HepG2 (cell line): Measurements from ENCODE around the gene CEP250. TPM values are rescaled to one million over a fixed set of nuclear protein-coding genes. Genes with fewer than 3 reads are reported as not detected.

Experiments
- ATAC-seq: fragments of 200-7000 bp; cut with Tn5 transposase; 3 replicates; pipeline ENCODE4 v1.9.1; 2020; ENCODE audit warnings: mild to moderate bottlenecking, moderate library complexity
- BruUV-seq: library from RNA; stranded (reverse); fragments of 400-500 nt; replicated peaks from 2 replicates; lab custom pipeline; 2021; lab: Mats Ljungman, UMichigan
- CTCF ChIA-PET: fragments of 300-600 bp; formaldehyde crosslinking; extraction: SDS; loops from one replicate; lab custom pipeline; 2021; ENCODE audit warnings: low total read pairs, inconsistent platforms, low intra/inter-chr PET ratio; lab: Yijun Ruan, JAX
- POLR2A ChIA-PET: fragments of 350-600 bp; sonication (Branson Sonifier 250); formaldehyde crosslinking; loops from one replicate; lab custom pipeline; 2020; ENCODE audit warnings: antibody characterized with exemption, inconsistent platforms; lab: Yijun Ruan, JAX
- DNase-seq: peaks from one replicate; pipeline ENCODE4 v3.0.0-alpha.2; 2015; ENCODE audit warnings: low spot score
- FAIRE-seq: peaks from 3 replicates; lab custom pipeline; 2011; peaks lifted over from hg19 to GRCh38; lab: Jason Lieb, UNC
- H2AFZ ChIP-seq: one replicate; pipeline ENCODE4 v1.6.1; 2011; ENCODE audit warnings: low read length, inconsistent platforms
- H3K27ac ChIP-seq: fragments of 300-600 bp; 3 replicates; pipeline ENCODE4 v1.8.0; 2011; ENCODE audit warnings: mixed run types, mild to moderate bottlenecking, mixed read lengths, low read length, inconsistent platforms; ENCODE audit not compliant: insufficient read depth; ENCODE audit errors: extremely low read length
- H3K27me3 ChIP-seq, 2 experiments: fragments of 200-600 bp in 1 of 2; 2 replicates in 1 of 2; 3 replicates in 1 of 2; pipeline versions ENCODE4 v1.6.0 to v1.8.0; 2011; ENCODE audit warnings: low read length in 2 of 2, mild to moderate bottlenecking in 2 of 2, moderate library complexity in 2 of 2, inconsistent platforms in 1 of 2; ENCODE audit not compliant: insufficient read depth in 2 of 2, control insufficient read depth in 1 of 2
- H3K36me3 ChIP-seq, 2 experiments: fragments of 200-600 bp in 1 of 2; replicated peaks in 1 of 2; 2 replicates in 1 of 2; 3 replicates in 1 of 2; pipeline versions ENCODE4 v1.5.1 to v1.8.0; 2011; ENCODE audit warnings: low read length in 2 of 2, inconsistent platforms in 1 of 2; ENCODE audit not compliant: insufficient read depth in 2 of 2, control insufficient read depth in 1 of 2
- H3K4me1 ChIP-seq: 2 replicates; pipeline ENCODE4 v1.5.1; 2012; ENCODE audit warnings: low read length, inconsistent platforms; ENCODE audit not compliant: insufficient read depth
- H3K4me2 ChIP-seq: 2 replicates; pipeline ENCODE4 v1.6.0; 2011; ENCODE audit warnings: low read depth, low read length, inconsistent platforms
- H3K4me3 ChIP-seq, 3 experiments: fragments of 200-600 bp in 1 of 3; sonication (generic), shearing (Covaris generic) in 1 of 3; replicated peaks in 1 of 3; 2 replicates each; pipeline ENCODE4 v1.5.1; 2011 to 2016; ENCODE audit warnings: low read length in 3 of 3, inconsistent platforms in 2 of 3, low read depth in 2 of 3, mild to moderate bottlenecking in 2 of 3, control low read depth in 1 of 3, mixed read lengths in 1 of 3; ENCODE audit not compliant: insufficient read depth in 1 of 3
- H3K79me2 ChIP-seq: one replicate; pipeline ENCODE4 v1.6.1; 2011; ENCODE audit warnings: low read length, inconsistent platforms; ENCODE audit not compliant: insufficient read depth
- H3K9ac ChIP-seq: 2 replicates; pipeline ENCODE4 v1.6.0; 2011; ENCODE audit warnings: mild to moderate bottlenecking, low read depth, low read length, inconsistent platforms; ENCODE audit not compliant: insufficient read depth
- H3K9me3 ChIP-seq: 2 replicates; pipeline ENCODE4 v1.5.1; 2012; ENCODE audit warnings: mild to moderate bottlenecking, low read length
- H4K20me1 ChIP-seq: 2 replicates; pipeline ENCODE4 v1.6.0; 2011; ENCODE audit warnings: inconsistent platforms, mild to moderate bottlenecking, low read length, moderate library complexity; ENCODE audit not compliant: insufficient read depth
- CEBPB ChIP-seq: IDR thresholded peaks from 2 replicates; pipeline ENCODE4 v1.6.1; 2011; ENCODE audit warnings: low read depth, low read length, improper control_type of control experiment, borderline replicate concordance
- HMG20B ChIP-seq: conservative IDR thresholded peaks from 2 replicates; pipeline ENCODE4 v1.6.1; 2016; ENCODE audit warnings: missing genetic modification reagents, missing compliant biosample characterization
- NFE2L1 ChIP-seq: sonication (generic); formaldehyde crosslinking; IDR thresholded peaks from 2 replicates; pipeline ENCODE4 v1.4.0; 2020; ENCODE audit warnings: missing genetic modification reagents, mild to moderate bottlenecking, borderline replicate concordance
- POLR2AphosphoS2 ChIP-seq: IDR thresholded peaks from 2 replicates; pipeline ENCODE4 v1.6.1; 2011; ENCODE audit warnings: low read depth, low read length, improper control_type of control experiment
- SRF ChIP-seq: IDR thresholded peaks from 2 replicates; pipeline ENCODE4 v1.6.1; 2011; ENCODE audit warnings: mild to moderate bottlenecking, low read depth, low read length, moderate library complexity
- ZBTB38 ChIP-seq: sonication (generic); formaldehyde crosslinking; IDR thresholded peaks from 2 replicates; pipeline ENCODE4 v1.5.1; 2020; ENCODE audit warnings: mild to moderate bottlenecking, missing genetic modification reagents
- ZEB1 ChIP-seq: IDR thresholded peaks from 2 replicates; pipeline ENCODE4 v1.6.1; 2012; ENCODE audit warnings: mild to moderate bottlenecking, low read depth, inconsistent platforms; ENCODE audit not compliant: insufficient replicate concordance
- ZNF260 ChIP-seq: sonication (generic); formaldehyde crosslinking; IDR thresholded peaks from 2 replicates; pipeline ENCODE4 v1.4.0; 2020; ENCODE audit warnings: missing genetic modification reagents, low read depth, mild to moderate bottlenecking, borderline replicate concordance
- ZNF3 ChIP-seq: IDR thresholded peaks from 2 replicates; pipeline ENCODE4 v1.7.0; 2017; ENCODE audit warnings: inconsistent platforms
- ZNF33B ChIP-seq: sonication (generic); formaldehyde crosslinking; IDR thresholded peaks from 2 replicates; pipeline ENCODE4 v1.5.1; 2020; ENCODE audit warnings: mild to moderate bottlenecking, missing genetic modification reagents
- ZNF546 ChIP-seq: sonication (generic); formaldehyde crosslinking; conservative IDR thresholded peaks from 2 replicates; pipeline ENCODE4 v1.8.1; 2023; ENCODE audit warnings: mild to moderate bottlenecking, missing genetic modification reagents
- ZNF563 ChIP-seq: sonication (generic); formaldehyde crosslinking; IDR thresholded peaks from 2 replicates; pipeline ENCODE4 v1.8.0; 2022; ENCODE audit warnings: mild to moderate bottlenecking, moderate library complexity, missing genetic modification reagents
- WGBS: methylation state at CpG from one replicate; pipeline ENCODE4 v1.1.6; 2017; ENCODE audit warnings: low lambda C conversion rate; 5-methylcytosine and 5-hydroxymethylcytosine counted together
- in situ Hi-C: cut with HindIII; loops from 2 replicates; pipeline ENCODE4 v1.10.0; 2017; ENCODE audit warnings: low pct_unique_long_range_greater_than_20kb; ENCODE audit not compliant: extremely low pct_ligation_motif_present
- intact Hi-C: fragments of 100-400 bp; cut with micrococcal nuclease; formaldehyde crosslinking; loops from one replicate; pipeline ENCODE4 v1.10.0; 2022; ENCODE audit not compliant: unreplicated experiment
- polyA plus RNA-seq, 8 experiments: library from polyadenylated mRNA; depleted of rRNA in 3 of 8; stranded (reverse) in 7 of 8; unstranded in 1 of 8; fragments of >200 nt; fragmentation: Illumina TruSeq in 4 of 8; extraction: Trizol in 4 of 8; gene quantifications; 2 replicates each; pipeline versions ENCODE4 v1.2.1 to v1.2.3, GENCODE V29; 2011 to 2016; ENCODE audit warnings: low read depth in 4 of 8, missing spikeins in 1 of 8, mixed read lengths in 1 of 8; ENCODE audit not compliant: insufficient read depth in 1 of 8
- total RNA-seq, 5 experiments: library from RNA; depleted of rRNA; stranded (reverse); fragments of >200 nt; fragmentation: Illumina TruSeq; extraction: Trizol; gene quantifications; 2 replicates each; pipeline ENCODE4 v1.2.3, GENCODE V29; 2016; ENCODE audit warnings: low read depth in 1 of 5
- TF ChIP-seq, protein P1 (sequence below): sonication (generic); formaldehyde crosslinking; IDR thresholded peaks from 2 replicates; pipeline ENCODE4 v1.5.1; 2020; ENCODE audit warnings: mild to moderate bottlenecking, missing genetic modification reagents, moderate library complexity
- TF ChIP-seq, protein P2 (sequence below): sonication (generic); formaldehyde crosslinking; IDR thresholded peaks from 2 replicates; pipeline ENCODE4 v1.4.0; 2020; ENCODE audit warnings: missing genetic modification reagents
- TF ChIP-seq, protein P3 (sequence below): sonication (generic); formaldehyde crosslinking; IDR thresholded peaks from 2 replicates; pipeline ENCODE4 v1.4.0; 2020; ENCODE audit warnings: missing genetic modification reagents, mild to moderate bottlenecking, borderline replicate concordance

The CEP250 gene
- total and polyA plus RNA-seq, 2 of the 13 experiments (the other 11 are each of a cell fraction or from before 2014, with no cell fraction given) = 28.8 to 55.3 TPM

DNA sequence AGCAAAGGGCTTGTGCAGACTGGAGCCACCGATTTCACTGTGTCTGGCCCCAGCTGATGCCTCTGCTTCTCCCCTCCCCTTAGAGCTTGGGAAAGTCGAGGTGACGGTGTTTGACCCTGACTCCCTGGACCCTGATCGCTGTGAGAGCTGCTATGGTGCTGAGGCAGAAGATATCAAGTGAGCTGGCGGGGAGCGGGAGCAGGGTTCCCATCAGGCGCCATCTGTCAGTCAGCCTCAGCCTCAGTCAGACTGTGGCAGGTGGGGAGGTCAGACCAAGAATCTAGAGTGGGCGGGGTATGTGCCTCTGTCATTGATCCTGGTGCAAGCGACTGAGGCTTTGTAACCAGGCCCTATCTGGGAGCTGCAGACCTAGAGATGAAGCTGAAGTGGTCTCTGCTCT, 91.9 kb downstream of the CEP250 start:
- H3K36me3 ChIP-seq = peaks cover 32 to 63% of the 10 kb centered on the region in 2 experiments
- FAIRE-seq = no peak
- peak; percentile 15; the same call in 1 of the 3 replicates for ATAC-seq
- intact Hi-C loops (no loop called here), in situ Hi-C loops (no loop called here)
- peaks cover 10% of the 10 kb centered on the region for H3K79me2 ChIP-seq
- ChIA-PET CTCF (no interaction called here), POLR2A (interaction anchor here (1.7 kb wide), 1 partner anchor 68 kb away, joined by 4 read pairs; the partner anchor contains the start of gene SPAG4)
- TF ChIP-seq ZNF546 = no peak
- TF ChIP-seq POLR2AphosphoS2 = no peak
- no peak for TF ChIP-seq ZNF33B
- TF ChIP-seq HMG20B = no peak
- TF ChIP-seq, protein P1, sequence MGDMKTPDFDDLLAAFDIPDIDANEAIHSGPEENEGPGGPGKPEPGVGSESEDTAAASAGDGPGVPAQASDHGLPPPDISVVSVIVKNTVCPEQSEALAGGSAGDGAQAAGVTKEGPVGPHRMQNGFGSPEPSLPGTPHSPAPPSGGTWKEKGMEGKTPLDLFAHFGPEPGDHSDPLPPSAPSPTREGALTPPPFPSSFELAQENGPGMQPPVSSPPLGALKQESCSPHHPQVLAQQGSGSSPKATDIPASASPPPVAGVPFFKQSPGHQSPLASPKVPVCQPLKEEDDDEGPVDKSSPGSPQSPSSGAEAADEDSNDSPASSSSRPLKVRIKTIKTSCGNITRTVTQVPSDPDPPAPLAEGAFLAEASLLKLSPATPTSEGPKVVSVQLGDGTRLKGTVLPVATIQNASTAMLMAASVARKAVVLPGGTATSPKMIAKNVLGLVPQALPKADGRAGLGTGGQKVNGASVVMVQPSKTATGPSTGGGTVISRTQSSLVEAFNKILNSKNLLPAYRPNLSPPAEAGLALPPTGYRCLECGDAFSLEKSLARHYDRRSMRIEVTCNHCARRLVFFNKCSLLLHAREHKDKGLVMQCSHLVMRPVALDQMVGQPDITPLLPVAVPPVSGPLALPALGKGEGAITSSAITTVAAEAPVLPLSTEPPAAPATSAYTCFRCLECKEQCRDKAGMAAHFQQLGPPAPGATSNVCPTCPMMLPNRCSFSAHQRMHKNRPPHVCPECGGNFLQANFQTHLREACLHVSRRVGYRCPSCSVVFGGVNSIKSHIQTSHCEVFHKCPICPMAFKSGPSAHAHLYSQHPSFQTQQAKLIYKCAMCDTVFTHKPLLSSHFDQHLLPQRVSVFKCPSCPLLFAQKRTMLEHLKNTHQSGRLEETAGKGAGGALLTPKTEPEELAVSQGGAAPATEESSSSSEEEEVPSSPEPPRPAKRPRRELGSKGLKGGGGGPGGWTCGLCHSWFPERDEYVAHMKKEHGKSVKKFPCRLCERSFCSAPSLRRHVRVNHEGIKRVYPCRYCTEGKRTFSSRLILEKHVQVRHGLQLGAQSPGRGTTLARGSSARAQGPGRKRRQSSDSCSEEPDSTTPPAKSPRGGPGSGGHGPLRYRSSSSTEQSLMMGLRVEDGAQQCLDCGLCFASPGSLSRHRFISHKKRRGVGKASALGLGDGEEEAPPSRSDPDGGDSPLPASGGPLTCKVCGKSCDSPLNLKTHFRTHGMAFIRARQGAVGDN (CRISPR knock-in tag) = 0 out of 2 replicates have a peak, but pooled peaks have one; percentile 20
- TF ChIP-seq ZNF260 = no peak
- TF ChIP-seq CEBPB = no peak
- TF ChIP-seq, protein P2, sequence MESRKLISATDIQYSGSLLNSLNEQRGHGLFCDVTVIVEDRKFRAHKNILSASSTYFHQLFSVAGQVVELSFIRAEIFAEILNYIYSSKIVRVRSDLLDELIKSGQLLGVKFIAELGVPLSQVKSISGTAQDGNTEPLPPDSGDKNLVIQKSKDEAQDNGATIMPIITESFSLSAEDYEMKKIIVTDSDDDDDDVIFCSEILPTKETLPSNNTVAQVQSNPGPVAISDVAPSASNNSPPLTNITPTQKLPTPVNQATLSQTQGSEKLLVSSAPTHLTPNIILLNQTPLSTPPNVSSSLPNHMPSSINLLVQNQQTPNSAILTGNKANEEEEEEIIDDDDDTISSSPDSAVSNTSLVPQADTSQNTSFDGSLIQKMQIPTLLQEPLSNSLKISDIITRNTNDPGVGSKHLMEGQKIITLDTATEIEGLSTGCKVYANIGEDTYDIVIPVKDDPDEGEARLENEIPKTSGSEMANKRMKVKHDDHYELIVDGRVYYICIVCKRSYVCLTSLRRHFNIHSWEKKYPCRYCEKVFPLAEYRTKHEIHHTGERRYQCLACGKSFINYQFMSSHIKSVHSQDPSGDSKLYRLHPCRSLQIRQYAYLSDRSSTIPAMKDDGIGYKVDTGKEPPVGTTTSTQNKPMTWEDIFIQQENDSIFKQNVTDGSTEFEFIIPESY (CRISPR knock-in tag) = peak; percentile 19; the same call in 1 of the 2 replicates
- TF ChIP-seq NFE2L1 (CRISPR knock-in tag) = no peak
- TF ChIP-seq, protein P3, sequence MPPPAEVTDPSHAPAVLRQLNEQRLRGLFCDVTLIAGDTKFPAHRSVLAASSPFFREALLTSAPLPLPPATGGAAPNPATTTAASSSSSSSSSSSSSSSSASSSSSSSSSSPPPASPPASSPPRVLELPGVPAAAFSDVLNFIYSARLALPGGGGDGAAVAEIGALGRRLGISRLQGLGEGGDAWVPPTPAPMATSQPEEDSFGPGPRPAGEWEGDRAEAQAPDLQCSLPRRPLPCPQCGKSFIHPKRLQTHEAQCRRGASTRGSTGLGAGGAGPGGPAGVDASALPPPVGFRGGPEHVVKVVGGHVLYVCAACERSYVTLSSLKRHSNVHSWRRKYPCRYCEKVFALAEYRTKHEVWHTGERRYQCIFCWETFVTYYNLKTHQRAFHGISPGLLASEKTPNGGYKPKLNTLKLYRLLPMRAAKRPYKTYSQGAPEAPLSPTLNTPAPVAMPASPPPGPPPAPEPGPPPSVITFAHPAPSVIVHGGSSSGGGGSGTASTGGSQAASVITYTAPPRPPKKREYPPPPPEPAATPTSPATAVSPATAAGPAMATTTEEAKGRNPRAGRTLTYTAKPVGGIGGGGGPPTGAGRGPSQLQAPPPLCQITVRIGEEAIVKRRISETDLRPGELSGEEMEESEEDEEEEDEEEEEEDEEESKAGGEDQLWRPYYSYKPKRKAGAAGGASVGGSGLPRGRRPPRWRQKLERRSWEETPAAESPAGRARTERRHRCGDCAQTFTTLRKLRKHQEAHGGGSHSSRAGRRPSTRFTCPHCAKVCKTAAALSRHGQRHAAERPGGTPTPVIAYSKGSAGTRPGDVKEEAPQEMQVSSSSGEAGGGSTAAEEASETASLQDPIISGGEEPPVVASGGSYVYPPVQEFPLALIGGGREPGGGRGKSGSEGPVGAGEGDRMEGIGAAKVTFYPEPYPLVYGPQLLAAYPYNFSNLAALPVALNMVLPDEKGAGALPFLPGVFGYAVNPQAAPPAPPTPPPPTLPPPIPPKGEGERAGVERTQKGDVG (CRISPR knock-in tag) = peak; percentile 55; the same call in 1 of the 2 replicates
- 0 out of 2 replicates have a peak, but pooled peaks have one; percentile 22 for TF ChIP-seq ZNF563 (CRISPR knock-in tag)
- no peak for TF ChIP-seq SRF
- peak; percentile 81; the same call in 1 of the 2 replicates for TF ChIP-seq ZBTB38 (CRISPR knock-in tag)
- TF ChIP-seq ZEB1 = no peak
- no peak for TF ChIP-seq ZNF3 (CRISPR knock-in tag)
- H3K27me3 ChIP-seq = no peaks in the 10 kb centered on the region
- no peak overlapping the region for H2AFZ ChIP-seq
- H3K9ac ChIP-seq = no peak overlapping the region
- no TSS peak for BruUV-seq
- H3K27ac ChIP-seq = no peak overlapping the region
- 76% methylated on average over 8 of the region's 9 CpGs for WGBS
- H3K4me1 ChIP-seq = peaks cover 10% of the 10 kb centered on the region
- H4K20me1 ChIP-seq = no peaks in the 10 kb centered on the region
- H3K9me3 ChIP-seq = no peaks in the 10 kb centered on the region
- no peak overlapping the region for H3K4me3 ChIP-seq
- H3K4me2 ChIP-seq = no peak overlapping the region
- DNase-seq = no peak
